DND-41 (cell line): ENCODE measurements around the gene PPP1R16B.

ENCODE experiments used
- ATAC-seq: fragments of 200-7000 bp; cut with Tn5 transposase; 3 replicates; pipeline ENCODE4 v1.9.1; 2021; ENCODE audit warnings: low read depth; ENCODE audit not compliant: insufficient read depth
- DNase-seq: peaks from one replicate; pipeline ENCODE4 v3.0.0-alpha.2; 2020
- H2AFZ ChIP-seq: 2 replicates; pipeline ENCODE4 v1.6.0; 2012; ENCODE audit warnings: low read depth, low read length
- H3K27ac ChIP-seq: 2 replicates; pipeline ENCODE4 v1.5.1; 2012; ENCODE audit warnings: low read length, inconsistent platforms
- H3K27me3 ChIP-seq: fragments of 200-600 bp; sonication (generic); 2 replicates; pipeline ENCODE4 v1.6.0; 2012; ENCODE audit warnings: low read length, mild to moderate bottlenecking, inconsistent platforms; ENCODE audit not compliant: insufficient read depth, poor library complexity
- H3K36me3 ChIP-seq: 2 replicates; pipeline ENCODE4 v1.5.1; 2012; ENCODE audit warnings: low read length, inconsistent platforms; ENCODE audit not compliant: insufficient read depth
- H3K4me1 ChIP-seq: 2 replicates; pipeline ENCODE4 v1.5.1; 2012; ENCODE audit warnings: mild to moderate bottlenecking, low read length; ENCODE audit not compliant: insufficient read depth
- H3K4me2 ChIP-seq: 2 replicates; pipeline ENCODE4 v1.6.0; 2012; ENCODE audit warnings: mild to moderate bottlenecking, moderate library complexity, low read length, inconsistent platforms; ENCODE audit not compliant: insufficient read depth
- H3K4me3 ChIP-seq, 2 experiments: fragments of 200-600 bp in 1 of 2; shearing (Covaris generic) in 1 of 2; 2 replicates each; pipeline ENCODE4 v1.5.1; 2012 to 2016; ENCODE audit warnings: inconsistent platforms in 2 of 2, low read length in 2 of 2, mild to moderate bottlenecking in 2 of 2, low read depth in 1 of 2, moderate library complexity in 1 of 2
- H3K79me2 ChIP-seq: 2 replicates; pipeline ENCODE4 v1.6.0; 2012; ENCODE audit warnings: low read length, inconsistent platforms; ENCODE audit not compliant: insufficient read depth
- H3K9ac ChIP-seq: 2 replicates; pipeline ENCODE4 v1.6.0; 2012; ENCODE audit warnings: low read depth, mild to moderate bottlenecking, inconsistent platforms, low read length, moderate library complexity
- H3K9me3 ChIP-seq: 2 replicates; pipeline ENCODE4 v1.5.1; 2012; ENCODE audit warnings: low read length, moderate library complexity, mild to moderate bottlenecking, inconsistent platforms; ENCODE audit not compliant: insufficient read depth, severe bottlenecking
- H4K20me1 ChIP-seq: 2 replicates; pipeline ENCODE4 v1.6.0; 2012; ENCODE audit warnings: low read length; ENCODE audit not compliant: insufficient read depth
- CTCF ChIP-seq: IDR thresholded peaks from 2 replicates; pipeline ENCODE4 v1.5.1; 2012; ENCODE audit warnings: borderline replicate concordance, low read length, moderate library complexity, mild to moderate bottlenecking; ENCODE audit not compliant: poor library complexity, severe bottlenecking; ENCODE audit errors: extremely low read depth
- EZH2 ChIP-seq: IDR thresholded peaks from 3 replicates; pipeline ENCODE4 v1.6.1; 2012; ENCODE audit warnings: borderline replicate concordance, low read depth, mild to moderate bottlenecking, moderate library complexity, low read length, inconsistent platforms; ENCODE audit not compliant: severe bottlenecking

PPP1R16B gene

GRCh38 chr20:38830356-38830755, 24.9 kb downstream of the PPP1R16B start:
- no peak overlapping the region for H2AFZ ChIP-seq
- no peaks in the 10 kb centered on the region for H3K79me2 ChIP-seq
- TF ChIP-seq CTCF (no peak), EZH2 (no peak)
- no peaks in the 10 kb centered on the region for H3K36me3 ChIP-seq
- no peaks in the 10 kb centered on the region for H3K27me3 ChIP-seq
- H3K27ac ChIP-seq, result no peak overlapping the region
- no peak overlapping the region for H3K4me3 ChIP-seq
- no peak for DNase-seq
- H3K4me2 ChIP-seq, result no peak overlapping the region
- H3K9ac ChIP-seq, result no peak overlapping the region
- H4K20me1 ChIP-seq, result no peaks in the 10 kb centered on the region
- no peak for ATAC-seq
- no peaks in the 10 kb centered on the region for H3K4me1 ChIP-seq
- no peaks in the 10 kb centered on the region for H3K9me3 ChIP-seq

- Histone ChIP-seq H3K4me1 (no peaks in the 10 kb centered on the region), H3K27ac (no peak overlapping the region), H4K20me1 (no peaks in the 10 kb centered on the region), H3K27me3 (no peaks in the 10 kb centered on the region), H3K36me3 (no peaks in the 10 kb centered on the region), H3K4me2 (no peak overlapping the region), H3K4me3 (no peak overlapping the region), H2AFZ (no peak overlapping the region), H3K9me3 (no peaks in the 10 kb centered on the region), H3K79me2 (no peaks in the 10 kb centered on the region), H3K9ac (no peak overlapping the region)
- TF ChIP-seq CTCF (no peak), EZH2 (no peak)
- ATAC-seq, result no peak
- DNase-seq, result no peak
Measured at GRCh38 chr20:38831049-38831691, 25.7 kb downstream of the PPP1R16B start.

GRCh38 chr20:38831995-38832620, 26.6 kb downstream of the PPP1R16B start:
- DNase-seq (no peak), ATAC-seq (no peak)
- H2AFZ ChIP-seq, result no peak overlapping the region
- H3K9ac ChIP-seq, result no peak overlapping the region
- H3K4me2 ChIP-seq, result no peak overlapping the region
- no peak overlapping the region for H3K27ac ChIP-seq
- H4K20me1 ChIP-seq, result no peaks in the 10 kb centered on the region
- no peaks in the 10 kb centered on the region for H3K27me3 ChIP-seq
- H3K79me2 ChIP-seq, result no peaks in the 10 kb centered on the region
- TF ChIP-seq EZH2 (no peak), CTCF (no peak)
- H3K36me3 ChIP-seq, result no peaks in the 10 kb centered on the region
- no peaks in the 10 kb centered on the region for H3K9me3 ChIP-seq
- H3K4me1 ChIP-seq, result no peaks in the 10 kb centered on the region
- no peak overlapping the region for H3K4me3 ChIP-seq
